Hepatocyte (in vitro differentiated cells): ENCODE results near the gene ZCCHC24.

Source experiments
- EZH2 ChIP-seq: fragments of 200-600 bp; sonication (generic); IDR thresholded peaks from 2 replicates; pipeline ENCODE4 v1.6.1; 2016; ENCODE audit warnings: antibody characterized with exemption, mild to moderate bottlenecking, borderline replicate concordance
- EZH2phosphoT487 ChIP-seq: fragments of 200-600 bp; sonication (generic); IDR thresholded peaks from one replicate; pipeline ENCODE4 v1.6.1; 2018; ENCODE audit warnings: antibody characterized with exemption, mild to moderate bottlenecking, low read depth, moderate library complexity; ENCODE audit not compliant: unreplicated experiment, severe bottlenecking
- TF ChIP-seq, protein P1 (sequence below): fragments of 200-600 bp; sonication (generic); IDR thresholded peaks from 2 replicates; pipeline ENCODE4 v1.5.1; 2016; ENCODE audit warnings: antibody characterized with exemption, mild to moderate bottlenecking; ENCODE audit not compliant: poor library complexity

DNA sequence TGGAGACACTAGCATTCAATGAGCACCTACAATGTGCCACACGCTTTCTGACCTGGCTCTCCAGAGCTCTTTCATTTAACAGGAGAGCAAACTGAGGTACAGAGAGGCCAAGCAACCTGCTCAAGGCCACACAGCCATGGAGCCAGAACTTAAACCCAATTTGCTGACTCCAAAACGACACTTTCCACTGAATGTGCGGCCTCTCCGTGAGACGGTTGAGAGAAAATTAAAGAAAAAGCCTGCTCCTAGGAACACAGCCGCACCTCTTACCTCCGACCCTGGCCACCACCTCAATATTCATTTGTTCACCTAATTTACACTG, 42.8 kb downstream of the ZCCHC24 start:
- TF ChIP-seq, protein P1, sequence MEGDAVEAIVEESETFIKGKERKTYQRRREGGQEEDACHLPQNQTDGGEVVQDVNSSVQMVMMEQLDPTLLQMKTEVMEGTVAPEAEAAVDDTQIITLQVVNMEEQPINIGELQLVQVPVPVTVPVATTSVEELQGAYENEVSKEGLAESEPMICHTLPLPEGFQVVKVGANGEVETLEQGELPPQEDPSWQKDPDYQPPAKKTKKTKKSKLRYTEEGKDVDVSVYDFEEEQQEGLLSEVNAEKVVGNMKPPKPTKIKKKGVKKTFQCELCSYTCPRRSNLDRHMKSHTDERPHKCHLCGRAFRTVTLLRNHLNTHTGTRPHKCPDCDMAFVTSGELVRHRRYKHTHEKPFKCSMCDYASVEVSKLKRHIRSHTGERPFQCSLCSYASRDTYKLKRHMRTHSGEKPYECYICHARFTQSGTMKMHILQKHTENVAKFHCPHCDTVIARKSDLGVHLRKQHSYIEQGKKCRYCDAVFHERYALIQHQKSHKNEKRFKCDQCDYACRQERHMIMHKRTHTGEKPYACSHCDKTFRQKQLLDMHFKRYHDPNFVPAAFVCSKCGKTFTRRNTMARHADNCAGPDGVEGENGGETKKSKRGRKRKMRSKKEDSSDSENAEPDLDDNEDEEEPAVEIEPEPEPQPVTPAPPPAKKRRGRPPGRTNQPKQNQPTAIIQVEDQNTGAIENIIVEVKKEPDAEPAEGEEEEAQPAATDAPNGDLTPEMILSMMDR, result no peak
- TF ChIP-seq EZH2, result no peak
- TF ChIP-seq EZH2phosphoT487, result no peak
